HG02678 (cell line): ENCODE results near the gene MAD1L1.
"Not testable (repeated sequence)": the region's sequence is repeated elsewhere in the genome, so short reads cannot be mapped to it uniquely, and the experiment has no call there.

Experiments used
- ATAC-seq: cut with Tn5 transposase; IDR thresholded peaks from one replicate; pipeline ENCODE4 v1.9.1; 2021; ENCODE audit warnings: mild to moderate bottlenecking, moderate library complexity; ENCODE audit not compliant: unreplicated experiment

Gene MAD1L1

DNA sequence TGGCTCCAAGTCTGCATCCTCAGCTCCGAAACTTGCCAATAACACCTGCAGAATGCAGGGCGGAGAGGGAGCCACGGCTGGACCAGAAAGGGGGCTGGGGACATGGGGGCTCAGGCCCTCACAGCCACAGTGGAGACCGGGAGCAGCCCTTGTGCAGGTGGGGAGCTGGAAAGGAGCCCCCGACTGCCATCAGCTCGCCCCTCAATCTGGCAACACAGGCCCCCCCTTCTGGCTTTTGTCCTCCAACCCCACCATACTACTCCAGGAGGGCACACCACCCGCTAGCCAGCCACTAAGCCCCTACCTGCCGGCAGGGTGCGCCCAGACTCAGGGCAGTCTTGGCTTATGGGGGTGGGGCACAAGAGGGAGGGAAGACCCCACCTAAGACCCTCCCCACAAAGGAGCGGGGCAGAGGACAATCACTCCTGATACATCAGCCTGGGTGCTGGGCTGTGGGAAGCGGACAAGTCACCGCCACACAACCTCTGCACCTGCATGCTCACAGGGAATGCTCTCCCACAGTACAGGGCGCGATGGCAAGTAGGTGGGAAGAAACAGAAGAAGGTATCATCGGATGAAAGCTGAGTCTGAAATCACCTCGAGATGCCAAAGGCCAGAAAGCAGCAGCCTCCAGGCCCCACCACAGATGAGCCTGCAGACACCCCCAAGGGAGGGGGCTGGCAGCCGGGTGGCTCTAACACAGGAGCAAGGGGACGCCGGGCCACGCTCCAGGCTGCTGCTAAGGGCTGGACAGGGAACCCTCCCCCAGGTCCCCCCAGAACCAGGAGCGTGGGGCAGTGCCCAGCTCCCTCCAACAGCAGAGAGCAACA is 297.4 kb downstream of the MAD1L1 start:
- no peak for ATAC-seq

DNA sequence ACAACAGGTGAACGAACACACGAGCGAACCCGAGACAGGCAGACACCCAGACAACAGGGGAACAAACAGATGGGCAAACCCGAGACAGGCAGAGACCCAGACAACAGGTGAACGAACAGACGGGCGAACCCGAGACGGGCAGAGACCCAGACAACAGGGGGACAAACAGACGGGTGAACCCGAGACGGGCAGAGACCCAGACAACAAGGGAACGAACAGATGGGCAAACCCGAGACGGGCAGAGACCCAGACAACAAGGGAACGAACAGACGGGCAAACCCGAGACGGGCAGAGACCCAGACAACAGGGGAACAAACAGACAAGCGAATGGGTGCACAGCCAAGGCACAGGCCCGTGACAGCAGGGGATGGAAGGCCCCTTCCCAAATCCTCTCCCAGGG is 298.0 kb downstream of the MAD1L1 start:
- no peak for ATAC-seq

DNA sequence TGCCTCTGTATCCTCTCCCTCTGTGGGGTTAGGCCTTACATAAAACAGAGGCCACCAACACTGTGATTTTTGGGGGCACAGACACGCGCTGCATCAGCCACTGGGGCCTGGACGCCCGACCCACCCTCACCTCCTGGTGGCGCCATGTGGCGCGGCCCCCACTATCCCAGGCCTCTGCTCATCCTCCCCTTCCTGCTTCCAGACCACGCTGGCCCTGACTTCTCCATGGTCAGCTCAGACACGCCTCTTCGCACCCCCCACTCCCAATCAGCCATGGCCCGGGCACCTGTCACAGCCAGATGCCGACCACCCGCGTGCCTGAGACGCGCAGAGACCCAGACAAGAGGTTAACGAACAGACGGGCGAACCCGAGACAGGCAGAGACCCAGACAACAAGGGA is 298.7 kb downstream of the MAD1L1 start:
- ATAC-seq: no peak

DNA sequence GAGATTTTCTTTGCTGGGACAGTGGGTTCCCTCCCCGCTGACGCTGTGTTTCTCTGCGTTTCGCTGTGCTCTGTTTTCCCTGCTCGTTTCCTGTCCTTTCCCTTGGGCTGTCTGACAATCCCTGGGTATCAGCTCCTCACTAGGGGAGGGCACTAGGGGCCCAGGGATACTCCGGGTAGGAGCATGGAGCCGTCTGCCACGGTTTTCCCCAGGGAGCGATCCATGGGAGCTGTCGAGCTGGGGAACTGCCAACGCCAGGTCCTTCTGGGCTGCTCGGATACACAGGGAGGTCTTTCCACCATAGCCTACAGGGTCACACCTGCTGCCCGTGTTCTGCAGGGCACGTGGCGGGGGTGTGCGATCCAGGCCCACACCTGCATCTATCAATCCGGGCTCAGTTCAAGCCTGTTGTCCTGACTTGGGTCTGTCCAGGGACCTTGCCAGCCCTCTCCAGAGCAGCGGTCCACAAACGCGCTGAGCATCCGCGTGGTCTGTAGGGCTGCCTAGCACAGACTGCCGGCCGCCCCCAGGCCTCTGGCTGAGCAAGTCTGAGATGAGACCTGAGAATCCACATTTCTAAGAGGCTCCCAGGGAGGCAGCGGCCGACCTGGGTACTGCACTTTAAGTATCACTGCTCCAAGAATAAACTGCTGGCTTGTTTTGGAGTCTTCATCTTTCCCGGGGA is 299.5 kb downstream of the MAD1L1 start:
- ATAC-seq: no peak

DNA sequence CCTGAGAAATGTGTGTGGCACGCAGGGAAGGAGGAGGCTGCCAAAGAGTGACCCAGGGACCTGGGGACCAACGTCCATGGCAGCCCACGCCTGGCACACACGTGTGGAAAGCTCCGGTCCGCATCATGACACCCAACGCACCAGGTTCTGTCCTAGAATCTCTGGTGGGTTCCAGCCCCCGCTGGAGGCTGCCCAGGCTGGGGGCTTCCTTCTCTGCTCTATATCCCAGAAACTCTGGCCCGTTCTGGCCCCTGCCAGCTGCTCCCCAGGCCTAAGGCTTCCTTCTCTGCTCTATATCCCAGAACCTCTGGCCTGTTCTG is 300.8 kb downstream of the MAD1L1 start:
- no peak for ATAC-seq

DNA sequence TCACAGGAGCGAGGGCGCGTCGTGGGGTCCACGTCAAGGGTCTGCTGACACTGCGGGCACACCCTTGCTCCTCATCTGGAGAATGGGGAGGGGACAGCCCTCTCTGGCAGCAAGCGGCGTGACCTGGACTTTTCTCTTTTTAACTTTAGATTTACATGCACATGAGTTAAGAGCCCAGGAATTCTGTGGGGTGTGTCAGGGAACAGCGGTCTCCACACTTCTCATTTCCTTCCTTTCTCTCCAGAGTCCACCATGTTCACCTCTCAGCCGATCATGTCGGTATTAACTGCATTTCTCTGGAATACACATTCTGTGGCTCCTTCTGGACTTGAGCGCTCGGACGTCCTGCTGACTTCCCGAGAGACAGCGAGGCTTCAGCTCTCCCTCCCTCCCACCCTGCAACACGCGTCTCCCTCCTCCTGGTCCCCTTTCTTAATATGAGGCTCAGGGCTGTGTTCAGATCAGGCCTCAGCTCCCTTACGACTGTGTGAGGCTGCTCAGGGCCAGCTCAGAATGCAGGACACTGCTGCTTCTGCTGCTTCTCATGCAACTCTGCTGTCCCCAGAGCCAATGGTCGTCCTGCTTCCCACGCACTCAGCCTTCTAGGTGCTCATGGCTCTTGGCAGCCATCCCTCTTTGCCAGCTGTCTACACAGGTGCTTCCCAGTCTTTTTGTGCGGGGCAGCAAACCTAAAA is 301.3 kb downstream of the MAD1L1 start:
- ATAC-seq: no peak

DNA sequence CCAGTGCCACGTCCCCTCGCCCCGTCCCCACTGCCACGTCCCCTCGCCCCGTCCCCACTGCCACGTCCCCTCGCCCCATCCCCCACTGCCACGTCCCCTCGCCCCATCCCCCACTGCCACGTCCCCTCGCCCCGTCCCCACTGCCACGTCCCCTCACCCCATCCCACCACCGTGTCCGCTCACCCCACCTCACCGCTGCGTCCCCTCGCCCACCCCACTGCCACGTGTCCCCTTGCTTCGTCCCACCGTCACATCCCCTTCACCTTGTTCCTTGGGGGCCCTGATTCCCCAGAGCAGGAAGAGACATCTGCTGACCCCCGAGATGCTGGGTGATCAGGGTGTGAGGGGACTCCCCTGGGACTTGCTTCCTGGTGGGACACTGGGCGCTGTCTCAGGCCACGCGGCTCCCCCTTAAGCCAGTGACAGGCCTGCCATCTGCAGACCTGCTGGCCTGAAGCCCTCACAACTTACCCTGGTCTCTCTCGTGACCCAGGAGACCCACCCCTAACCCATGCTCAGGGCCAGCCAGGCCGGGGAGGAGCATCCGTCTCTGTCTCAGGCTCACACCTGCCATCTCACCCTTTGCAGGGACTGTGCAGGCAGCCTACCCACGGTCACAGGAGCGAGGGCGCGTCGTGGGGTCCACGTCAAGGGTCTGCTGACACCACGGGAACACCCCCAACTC is 302.2 kb downstream of the MAD1L1 start:
- no peak for ATAC-seq

DNA sequence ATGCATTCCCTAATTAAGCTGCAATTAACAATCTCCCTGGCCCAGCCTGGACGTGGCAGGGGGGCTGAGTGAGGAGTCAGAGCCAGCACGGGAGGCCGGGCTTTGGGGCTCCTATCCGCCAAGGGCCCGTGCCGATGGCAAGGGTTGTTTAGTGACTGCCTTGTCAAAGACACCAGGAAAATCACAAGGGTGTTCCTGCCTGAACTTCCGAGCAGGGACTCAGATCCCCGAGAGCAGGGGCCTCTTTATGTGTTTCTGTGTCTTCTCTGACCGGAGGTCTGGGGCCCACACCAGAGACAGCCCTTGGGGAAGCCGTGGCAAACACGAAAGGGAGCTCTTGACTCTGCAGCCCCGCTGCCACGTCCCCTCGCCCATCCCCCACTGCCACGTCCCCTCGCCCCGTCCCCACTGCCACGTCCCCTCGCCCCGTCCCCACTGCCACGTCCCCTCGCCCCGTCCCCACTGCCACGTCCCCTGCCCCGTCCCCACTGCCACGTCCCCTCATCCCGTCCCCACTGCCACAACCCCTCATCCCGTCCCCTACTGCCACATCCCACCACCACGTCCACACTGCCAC is 303.3 kb downstream of the MAD1L1 start:
- not testable (repeated sequence) for ATAC-seq

DNA sequence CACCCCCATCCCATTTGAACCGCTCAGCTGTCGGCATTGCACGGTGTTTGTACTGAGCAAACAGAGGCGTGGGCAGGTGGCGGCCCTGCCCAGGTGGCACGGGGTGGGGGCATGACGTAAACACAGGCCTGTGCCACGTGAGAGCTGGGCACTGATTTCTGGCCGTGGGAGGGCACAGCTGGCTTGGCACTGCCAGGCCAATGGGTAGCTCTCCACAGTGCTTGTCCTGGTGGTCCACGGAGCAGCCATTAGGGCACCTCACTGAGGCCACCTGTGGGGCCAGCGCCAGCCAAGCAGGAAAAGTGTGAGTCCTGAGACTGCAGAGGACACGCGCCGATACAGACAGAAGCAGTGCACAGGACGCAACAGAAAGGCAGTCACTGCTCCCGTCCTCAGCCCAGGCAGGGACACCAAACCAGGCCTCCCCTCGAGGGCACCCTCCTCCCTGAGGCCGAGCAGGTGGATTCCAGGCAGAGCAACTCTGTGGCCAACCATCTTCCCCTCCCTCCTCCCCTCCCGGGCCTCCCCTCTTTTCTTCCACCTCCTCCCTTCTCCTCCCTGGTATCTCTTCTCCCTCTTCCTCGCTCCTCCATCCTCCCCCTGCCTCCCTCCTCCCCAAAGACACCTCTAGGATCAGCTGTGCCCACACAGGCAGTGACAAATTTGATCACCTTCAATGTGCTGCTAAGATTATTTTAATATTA is 303.9 kb downstream of the MAD1L1 start:
- no peak for ATAC-seq

DNA sequence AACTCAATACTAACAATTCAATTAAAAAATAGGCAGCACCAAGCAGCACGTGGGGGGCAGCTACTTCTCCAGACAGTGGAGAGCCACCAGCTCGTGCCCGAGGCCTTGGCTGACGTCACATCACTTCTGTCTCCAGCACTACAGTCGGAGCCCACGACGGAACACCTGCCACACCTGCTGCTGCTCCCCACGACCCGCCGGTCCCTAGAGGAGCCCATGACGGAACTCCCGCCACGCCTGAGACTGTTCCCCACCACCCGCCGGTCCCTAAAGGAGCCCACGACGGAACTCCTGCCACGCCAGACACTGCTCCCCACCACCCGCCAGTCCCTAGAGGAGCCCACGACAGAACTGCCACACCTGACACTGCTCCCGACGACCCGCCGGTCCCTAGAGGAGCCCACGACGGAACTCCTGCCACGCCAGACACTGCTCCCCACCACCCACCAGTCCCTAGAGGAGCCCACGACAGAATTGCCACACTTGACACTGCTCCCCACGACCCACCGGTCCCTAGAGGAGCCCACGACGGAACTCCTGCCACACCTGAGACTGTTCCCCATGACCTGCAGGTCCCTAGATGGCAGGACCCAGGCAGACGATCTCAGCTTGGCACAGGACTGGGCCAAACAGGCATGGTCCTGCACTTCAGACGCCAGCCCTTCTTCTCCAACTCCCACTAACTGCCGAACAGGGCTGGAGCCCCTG is 304.7 kb downstream of the MAD1L1 start:
- ATAC-seq: no peak

DNA sequence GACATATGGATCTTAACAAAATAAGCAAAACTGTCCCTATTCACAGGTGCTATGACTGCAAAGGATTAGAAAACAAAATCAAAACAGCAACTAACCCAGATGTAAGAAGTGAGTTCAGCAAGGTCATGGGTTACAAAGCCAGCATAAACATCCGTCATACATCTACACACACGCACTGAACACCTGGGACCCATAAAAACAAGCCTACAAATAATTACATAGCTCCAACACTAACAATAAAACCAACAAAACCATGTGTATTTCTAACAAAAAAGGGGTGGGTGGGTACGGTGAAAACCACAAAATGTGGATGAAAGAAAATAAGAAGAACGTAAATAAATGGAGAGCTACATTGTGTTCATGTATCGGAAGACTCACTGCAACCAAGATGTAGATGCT is 305.8 kb downstream of the MAD1L1 start:
- ATAC-seq: no peak

DNA sequence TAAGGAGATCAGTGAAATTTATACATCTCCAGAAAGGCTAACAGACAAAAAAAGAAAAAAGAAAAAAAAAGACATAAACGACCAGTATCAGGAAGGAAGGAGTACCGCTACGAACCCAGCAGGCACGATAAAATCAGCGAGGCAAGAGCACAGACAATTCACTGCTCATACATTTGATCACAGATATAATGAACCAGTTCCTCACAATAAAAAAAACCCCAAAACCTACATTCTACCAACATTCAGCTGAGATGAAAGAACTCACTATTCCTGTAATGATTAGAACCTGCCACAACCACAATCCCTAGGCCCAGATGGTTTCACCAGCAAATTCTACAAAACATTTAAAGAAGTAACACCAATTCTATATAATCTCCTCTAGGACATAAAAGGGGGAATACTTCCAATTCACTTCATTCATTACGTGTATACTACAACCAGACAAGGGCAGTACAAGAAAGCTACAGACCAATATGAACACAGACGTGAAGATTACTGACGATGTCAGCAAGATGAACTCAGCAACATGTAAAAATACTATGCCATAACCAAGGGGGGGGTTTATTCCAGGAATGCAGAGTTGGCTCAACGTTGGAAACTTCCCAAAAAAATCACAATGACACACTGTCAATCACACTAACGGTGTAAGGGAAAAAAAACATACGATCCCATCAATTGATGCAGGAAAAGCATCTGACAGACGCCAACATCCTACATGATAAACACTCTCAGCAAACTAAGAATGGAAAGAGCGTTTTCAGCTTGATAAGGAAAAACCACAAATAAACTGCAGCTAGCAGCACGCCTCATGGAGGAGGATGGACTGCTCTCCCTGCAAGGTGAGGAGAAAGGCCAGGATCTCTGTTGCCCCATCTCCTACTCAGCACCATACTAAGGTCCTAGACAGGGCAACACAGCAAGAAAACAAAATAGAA is 306.5 kb downstream of the MAD1L1 start:
- ATAC-seq: no peak

DNA sequence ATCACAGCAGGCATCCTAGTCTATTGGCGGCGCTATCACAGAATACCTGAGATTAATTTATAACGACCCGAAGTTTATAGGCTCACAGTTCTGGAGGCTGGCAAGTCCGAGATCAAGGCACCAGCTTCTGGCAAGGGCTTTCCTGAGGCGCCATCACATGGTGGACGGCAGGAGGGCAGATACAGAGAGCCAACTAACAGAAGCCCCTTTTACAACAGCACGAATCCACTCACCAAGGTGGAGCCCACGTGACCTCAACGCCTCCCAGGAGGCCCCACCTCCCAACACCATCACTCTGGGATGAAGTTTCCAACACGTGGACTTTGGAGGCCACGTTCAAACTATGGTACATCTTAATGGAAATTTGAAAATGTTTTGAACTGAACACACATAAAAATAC is 307.4 kb downstream of the MAD1L1 start:
- ATAC-seq: no peak

DNA sequence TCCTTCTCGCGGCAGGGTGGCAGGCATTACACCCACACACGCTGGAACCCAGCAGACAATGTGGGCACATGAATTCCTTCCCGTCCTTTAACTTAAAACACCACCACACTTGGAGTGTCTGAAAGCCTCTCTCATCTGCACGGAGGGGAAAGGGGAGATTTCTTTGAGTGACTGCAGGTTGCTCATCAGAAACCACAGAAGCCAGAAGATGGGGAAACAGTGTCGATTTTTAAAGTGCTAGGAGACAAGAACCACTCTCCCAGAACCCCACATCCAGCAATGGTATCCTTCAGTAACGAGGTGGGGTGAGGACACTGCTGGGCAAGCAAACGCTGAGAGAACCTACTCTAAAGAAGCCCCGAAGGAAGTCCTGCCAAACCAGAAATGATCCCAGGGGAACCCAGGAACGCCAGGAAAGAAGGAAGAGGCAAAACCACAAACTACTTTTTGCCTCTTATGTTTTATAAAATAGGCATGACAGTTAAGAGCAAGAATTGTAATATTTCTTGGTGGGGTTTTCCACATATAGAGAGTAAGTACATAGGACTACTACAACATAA is 308.4 kb downstream of the MAD1L1 start:
- no peak for ATAC-seq

DNA sequence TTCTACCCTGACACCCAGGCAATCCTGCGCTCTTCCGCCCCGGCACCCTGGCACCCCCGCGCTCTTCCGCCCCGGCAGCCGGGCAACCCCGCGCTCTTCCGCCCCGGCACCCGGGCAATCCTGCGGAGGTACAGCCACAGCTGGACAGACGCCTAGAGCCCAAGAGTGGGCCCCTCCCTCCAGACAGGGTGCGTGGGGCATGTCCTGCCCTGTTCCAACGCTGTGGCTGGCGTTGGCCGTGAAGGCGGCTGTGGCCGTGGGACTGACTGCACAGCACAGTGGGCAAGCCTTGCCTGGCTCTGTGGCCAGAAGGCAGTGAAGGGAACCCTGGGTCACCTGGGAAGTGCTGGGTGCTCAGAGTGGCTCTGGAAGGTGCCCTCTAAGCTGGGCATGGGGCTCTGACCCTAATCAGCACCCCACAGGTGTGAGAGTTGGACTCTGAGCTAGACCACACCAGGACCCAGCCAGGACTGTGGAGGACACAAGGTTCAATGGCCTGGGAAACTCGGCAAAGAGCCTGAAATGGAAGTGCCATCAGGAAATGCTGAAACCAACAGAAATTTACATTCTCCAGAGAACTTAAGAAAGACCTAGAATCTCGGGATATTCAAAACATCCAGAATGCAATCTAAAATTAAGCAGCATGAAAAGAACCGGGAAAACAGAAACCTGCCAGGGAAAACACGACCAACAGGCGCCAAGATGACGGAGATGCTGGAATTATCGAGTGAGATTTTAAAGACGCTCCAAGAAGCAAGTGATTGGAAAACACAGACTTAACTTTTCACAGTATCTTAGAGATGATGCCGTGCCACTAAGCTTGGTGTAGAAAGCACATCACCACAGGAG is 309.1 kb downstream of the MAD1L1 start:
- no peak for ATAC-seq

DNA sequence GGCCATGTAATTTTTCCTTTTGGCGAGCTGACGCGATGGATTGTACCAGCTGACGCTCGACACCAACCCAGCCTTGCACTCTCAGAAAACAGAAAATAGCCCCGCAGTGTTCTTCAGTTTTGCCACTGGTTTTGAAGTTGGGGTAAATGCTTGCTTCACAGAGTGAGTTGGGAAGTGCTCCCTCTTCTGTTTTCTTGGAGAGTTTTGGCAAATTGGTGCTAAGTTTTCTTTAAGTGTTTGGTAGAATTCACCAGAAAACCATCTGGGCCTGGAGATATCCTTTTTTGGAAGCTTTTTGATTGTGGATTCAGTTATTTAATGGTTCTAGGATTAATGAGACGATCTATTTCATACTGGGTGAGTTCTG is 309.9 kb downstream of the MAD1L1 start:
- no peak for ATAC-seq

DNA sequence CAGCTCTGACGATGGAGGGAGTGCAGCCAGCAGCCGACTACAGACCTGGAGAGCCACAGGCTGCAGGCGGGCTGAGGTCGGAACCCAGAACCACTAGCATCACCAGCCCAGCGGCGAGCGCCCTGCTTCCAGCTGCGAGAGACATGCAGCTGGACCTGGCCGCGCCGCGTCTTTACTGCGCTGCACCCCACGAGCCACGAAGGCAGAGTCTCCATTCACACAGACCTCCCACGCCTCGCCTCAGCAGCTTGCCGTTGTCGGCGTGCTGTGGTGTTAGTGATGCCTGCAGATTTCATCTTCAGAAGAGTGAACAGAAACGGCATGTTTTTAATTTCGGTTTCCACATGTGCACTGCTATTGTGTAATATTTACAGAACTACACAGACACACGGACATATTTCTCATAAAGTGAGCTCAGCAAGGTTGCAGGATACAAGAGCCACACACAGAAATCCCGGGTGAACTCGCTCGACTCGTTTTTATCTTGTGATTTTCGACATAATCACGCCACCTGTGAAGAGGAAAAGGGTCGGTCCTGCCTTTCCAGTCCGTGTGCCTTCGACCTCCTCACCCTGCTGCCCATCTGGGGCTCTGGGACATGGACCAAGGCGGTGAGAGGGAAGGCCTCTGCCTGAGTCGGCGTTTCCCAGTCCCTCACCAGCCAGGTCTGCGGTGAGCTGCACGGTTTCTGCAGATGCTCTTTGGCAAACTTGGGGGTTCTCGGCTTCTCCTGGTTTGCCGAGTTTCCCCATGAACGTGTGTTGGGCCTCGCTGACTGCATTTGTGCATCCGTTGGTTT is 310.5 kb downstream of the MAD1L1 start:
- ATAC-seq: no peak
